H1 (cell line): ENCODE data around the gene COQ8B. TPM values are rescaled to one million over a fixed set of nuclear protein-coding genes. Genes with fewer than 3 reads are reported as not detected.

Experiments
- CTCF ChIA-PET: fragments of 300-600 bp; sonication (Branson Sonifier 250); formaldehyde crosslinking; loops from one replicate; lab custom pipeline; 2021; ENCODE audit not compliant: partially characterized antibody; lab: Charles Lee
- POLR2A ChIA-PET: fragments of 300-600 bp; sonication (Branson Sonifier 250); formaldehyde crosslinking; loops from one replicate; lab custom pipeline; 2021; ENCODE audit warnings: inconsistent platforms; ENCODE audit not compliant: partially characterized antibody; lab: Charles Lee
- DNase-seq, 2 experiments: peaks; one replicate each; pipeline versions ENCODE4 v3.0.0 to v3.0.0-alpha.2; 2010 to 2022; ENCODE audit warnings: low spot score in 2 of 2, low read depth in 1 of 2, mixed read lengths in 1 of 2
- FAIRE-seq: peaks from 2 replicates; lab custom pipeline; 2011; peaks lifted over from hg19 to GRCh38; lab: Jason Lieb, UNC
- H2AFZ ChIP-seq: 2 replicates; pipeline ENCODE4 v1.8.1; 2012; ENCODE audit warnings: low read length, inconsistent platforms
- H2AK5ac ChIP-seq: 2 replicates; pipeline ENCODE4 v1.6.1; 2013; ENCODE audit warnings: low read depth, low read length
- H2BK120ac ChIP-seq: replicated peaks from 2 replicates; pipeline ENCODE3; 2013; ENCODE audit warnings: low read depth, low read length, inconsistent platforms
- H2BK12ac ChIP-seq: 2 replicates; pipeline ENCODE4 v1.6.1; 2013; ENCODE audit warnings: low read depth, low read length
- H2BK15ac ChIP-seq: 2 replicates; pipeline ENCODE4 v1.6.1; 2013; ENCODE audit warnings: low read length
- H2BK20ac ChIP-seq: 2 replicates; pipeline ENCODE4 v1.6.1; 2013; ENCODE audit warnings: low read length
- H2BK5ac ChIP-seq: 2 replicates; pipeline ENCODE4 v1.6.1; 2013; ENCODE audit warnings: low read depth, low read length
- H3K14ac ChIP-seq: 2 replicates; pipeline ENCODE4 v1.6.1; 2013; ENCODE audit warnings: inconsistent platforms; ENCODE audit not compliant: insufficient read length
- H3K18ac ChIP-seq: 2 replicates; pipeline ENCODE4 v1.6.1; 2013; ENCODE audit warnings: low read length; ENCODE audit errors: extremely low read depth
- H3K23ac ChIP-seq: 2 replicates; pipeline ENCODE4 v1.6.1; 2013; ENCODE audit warnings: inconsistent platforms; ENCODE audit not compliant: insufficient read length
- H3K23me2 ChIP-seq: 2 replicates; pipeline ENCODE4 v1.6.1; 2013; ENCODE audit warnings: low read depth, low read length
- H3K27ac ChIP-seq: 2 replicates; pipeline ENCODE4 v1.6.1; 2011; ENCODE audit warnings: low read depth, low read length, inconsistent platforms
- H3K27me3 ChIP-seq, 4 experiments: replicated peaks in 1 of 4; 1 replicate in 1 of 4; 2 replicates in 3 of 4; pipeline versions ENCODE4 v1.6.1 to v1.8.1; 2011 to 2013; ENCODE audit warnings: low read length in 3 of 4, mild to moderate bottlenecking in 3 of 4, inconsistent platforms in 2 of 4, mixed read lengths in 2 of 4, moderate library complexity in 1 of 4; ENCODE audit not compliant: control insufficient read depth in 3 of 4, insufficient read depth in 3 of 4; ENCODE audit errors: extremely low read depth in 1 of 4
- H3K36me3 ChIP-seq, 4 experiments: 2 replicates each; pipeline versions ENCODE4 v1.6.1 to v1.8.1; 2011 to 2013; ENCODE audit warnings: mild to moderate bottlenecking in 4 of 4, low read length in 3 of 4, moderate library complexity in 2 of 4, control low read depth in 1 of 4, inconsistent platforms in 1 of 4; ENCODE audit not compliant: insufficient read depth in 4 of 4, control insufficient read depth in 2 of 4
- H3K4ac ChIP-seq: replicated peaks from 2 replicates; pipeline ENCODE3; 2013; ENCODE audit warnings: low read length, low read depth, mixed read lengths, inconsistent platforms; ENCODE audit not compliant: insufficient read length
- H3K4me1 ChIP-seq, 4 experiments: replicated peaks in 1 of 4; 1 replicate in 1 of 4; 2 replicates in 3 of 4; pipeline versions ENCODE4 v1.6.1 to v1.8.1; 2011 to 2013; ENCODE audit warnings: low read length in 3 of 4, inconsistent platforms in 2 of 4, mixed read lengths in 1 of 4; ENCODE audit not compliant: insufficient read depth in 4 of 4, control insufficient read depth in 3 of 4
- H3K4me2 ChIP-seq, 2 experiments: 2 replicates each; pipeline versions ENCODE4 v1.6.1 to v1.8.1; 2011 to 2013; ENCODE audit warnings: low read depth in 2 of 2, low read length in 2 of 2, control low read depth in 1 of 2, inconsistent platforms in 1 of 2, mild to moderate bottlenecking in 1 of 2; ENCODE audit not compliant: insufficient read depth in 1 of 2
- H3K4me3 ChIP-seq, 4 experiments: fragments of 200-600, 300-600 bp in 1 of 4; sonication (generic), shearing (Covaris generic), sonication (Bioruptor Twin) in 1 of 4; 2 replicates each; pipeline versions ENCODE4 v1.5.1 to v1.8.1; 2011 to 2016; ENCODE audit warnings: low read length in 4 of 4, low read depth in 3 of 4, control low read depth in 2 of 4, inconsistent platforms in 2 of 4, mild to moderate bottlenecking in 2 of 4, mixed read lengths in 1 of 4, moderate library complexity in 1 of 4; ENCODE audit not compliant: insufficient read depth in 2 of 4; ENCODE audit errors: extremely low read depth in 1 of 4
- H3K56ac ChIP-seq: replicated peaks from 2 replicates; pipeline ENCODE3; 2013; ENCODE audit warnings: low read depth, mild to moderate bottlenecking, mixed read lengths, low read length, inconsistent platforms; ENCODE audit not compliant: insufficient read length
- H3K79me1 ChIP-seq: 2 replicates; pipeline ENCODE4 v1.6.1; 2013; ENCODE audit warnings: low read depth, low read length, control low read depth
- H3K79me2 ChIP-seq, 2 experiments: 2 replicates each; pipeline versions ENCODE4 v1.6.1 to v1.8.1; 2012 to 2013; ENCODE audit warnings: low read length in 2 of 2, mild to moderate bottlenecking in 2 of 2, inconsistent platforms in 1 of 2; ENCODE audit not compliant: insufficient read depth in 2 of 2, control insufficient read depth in 1 of 2
- H3K9ac ChIP-seq, 4 experiments: replicated peaks in 1 of 4; 1 replicate in 1 of 4; 2 replicates in 3 of 4; pipeline versions ENCODE4 v1.6.1 to v1.8.1; 2011 to 2013; ENCODE audit warnings: low read depth in 3 of 4, low read length in 3 of 4, control low read depth in 2 of 4, mild to moderate bottlenecking in 2 of 4, moderate library complexity in 2 of 4, inconsistent platforms in 1 of 4; ENCODE audit errors: extremely low read depth in 1 of 4
- H3K9me3 ChIP-seq, 2 experiments: 2 replicates each; pipeline versions ENCODE4 v1.6.1 to v1.8.1; 2012 to 2013; ENCODE audit warnings: mild to moderate bottlenecking in 2 of 2, moderate library complexity in 2 of 2, control low read depth in 1 of 2, inconsistent platforms in 1 of 2, low read depth in 1 of 2, low read length in 1 of 2, mixed read lengths in 1 of 2; ENCODE audit not compliant: insufficient read depth in 2 of 2
- H4K20me1 ChIP-seq, 2 experiments: replicated peaks in 1 of 2; 2 replicates each; pipeline versions ENCODE3 to v1.8.1; 2011 to 2013; ENCODE audit warnings: inconsistent platforms in 2 of 2, low read length in 2 of 2, mild to moderate bottlenecking in 1 of 2; ENCODE audit not compliant: insufficient read depth in 2 of 2, control insufficient read depth in 1 of 2
- H4K5ac ChIP-seq: 2 replicates; pipeline ENCODE4 v1.6.1; 2013; ENCODE audit warnings: low read length, low read depth, mixed read lengths, inconsistent platforms; ENCODE audit not compliant: insufficient read length
- H4K8ac ChIP-seq: 2 replicates; pipeline ENCODE4 v1.8.0; 2013; ENCODE audit warnings: mild to moderate bottlenecking, moderate library complexity, low read length, inconsistent platforms; ENCODE audit not compliant: insufficient read depth; ENCODE audit errors: extremely low read depth
- H4K91ac ChIP-seq: replicated peaks from 2 replicates; pipeline ENCODE3; 2013; ENCODE audit warnings: low read length, mixed read lengths, inconsistent platforms; ENCODE audit not compliant: insufficient read length
- BACH1 ChIP-seq: IDR thresholded peaks from 2 replicates; pipeline ENCODE4 v1.6.1; 2012; ENCODE audit warnings: low read length, improper control_type of control experiment
- CEBPB ChIP-seq: IDR thresholded peaks from 2 replicates; pipeline ENCODE4 v1.6.1; 2012; ENCODE audit warnings: low read depth, low read length
- EP300 ChIP-seq, 2 experiments: IDR thresholded peaks; 1 replicate in 1 of 2; 2 replicates in 1 of 2; pipeline ENCODE4 v1.6.1; 2011 to 2012; ENCODE audit warnings: low read depth in 2 of 2, low read length in 2 of 2, mild to moderate bottlenecking in 2 of 2, borderline replicate concordance in 1 of 2, inconsistent platforms in 1 of 2, moderate library complexity in 1 of 2
- KDM5A ChIP-seq: fragments of 200-600 bp; IDR thresholded peaks from 2 replicates; pipeline ENCODE4 v1.7.1; 2012; ENCODE audit warnings: mild to moderate bottlenecking, low read length, inconsistent platforms, mixed read lengths
- POU5F1 ChIP-seq: IDR thresholded peaks from 2 replicates; pipeline ENCODE4 v1.6.1; 2011; ENCODE audit warnings: low read depth, mild to moderate bottlenecking, low read length, moderate library complexity
- SRF ChIP-seq: IDR thresholded peaks from 2 replicates; pipeline ENCODE4 v1.6.1; 2011; ENCODE audit warnings: mild to moderate bottlenecking, low read depth, low read length, moderate library complexity
- TBP ChIP-seq: IDR thresholded peaks from 2 replicates; pipeline ENCODE4 v1.6.1; 2011; ENCODE audit warnings: low read depth, low read length, improper control_type of control experiment
- WGBS, 2 experiments: shearing (Covaris generic) in 1 of 2; methylation state at CpG; one replicate each; pipeline versions ENCODE4 v1.1.6 to v1.1.7; 2013 to 2015; ENCODE audit warnings: low lambda C conversion rate in 2 of 2, mixed read lengths in 2 of 2, inconsistent platforms in 1 of 2, low coverage in 1 of 2, missing lambda C conversion rate in 1 of 2; ENCODE audit not compliant: insufficient replicate concordance in 2 of 2, insufficient coverage in 1 of 2, insufficient read length in 1 of 2; ENCODE audit errors: extremely low coverage in 1 of 2, missing lambda C conversion rate in 1 of 2; 5-methylcytosine and 5-hydroxymethylcytosine counted together
- polyA plus RNA-seq, 7 experiments: library from polyadenylated mRNA; depleted of rRNA in 3 of 7; stranded (reverse) in 5 of 7; unstranded in 2 of 7; fragments of >200 nt in 5 of 7; fragments of 200-250 nt in 2 of 7; gene quantifications; 1 replicate in 5 of 7; 2 replicates in 1 of 7; 4 replicates in 1 of 7; pipeline versions ENCODE4 v1.2.1 to v1.2.3, GENCODE V29; 2011 to 2013; ENCODE audit warnings: missing spikeins in 2 of 7, mixed read lengths in 2 of 7
- total RNA-seq: library from RNA; stranded (reverse); fragmentation: NEBNext Ultra II Directional; extraction: Animal tissue kit (Norgen Biotek cat#: 25700); gene quantifications from 2 replicates; pipeline ENCODE4 v1.2.1, GENCODE V29; 2021

The COQ8B gene
- total and polyA plus RNA-seq, 2 of the 8 experiments (the other 6 are each of a cell fraction or from before 2014, with no cell fraction given) = 41.7 to 46.1 TPM

- Histone ChIP-seq H4K20me1 (peaks cover 0 to 8% of the 10 kb centered on the region in 2 experiments), H4K5ac (no peak overlapping the region), H2BK15ac (no peak overlapping the region), H2BK20ac (no peak overlapping the region), H3K14ac (no peak overlapping the region), H4K91ac (no peak overlapping the region), H3K36me3 (peaks cover 0 to 24% (median 12%) of the 10 kb centered on the region in 4 experiments; a peak in 5 of 8 replicates), H3K23me2 (no peaks in the 10 kb centered on the region), H3K56ac (no peak overlapping the region), H3K23ac (no peak overlapping the region), H3K9me3 (no peaks in the 10 kb centered on the region), H3K79me1 (no peaks in the 10 kb centered on the region), H2BK12ac (no peak overlapping the region), H3K27ac (no peak overlapping the region), H3K27me3 (no peaks in the 10 kb centered on the region), H3K4me2 (no peak overlapping the region), H3K4me1 (no peaks in the 10 kb centered on the region; a peak in 2 of 7 replicates), H3K18ac (no peak overlapping the region), H3K9ac (no peak overlapping the region), H3K4ac (no peak overlapping the region), H2AFZ (no peak overlapping the region), H3K79me2 (no peaks in the 10 kb centered on the region), H2BK120ac (no peak overlapping the region), H3K4me3 (no peak overlapping the region), H4K8ac (no peak overlapping the region; the same call in 1 of the 2 replicates), H2BK5ac (no peak overlapping the region), H2AK5ac (no peak overlapping the region)
- WGBS, 2 experiments = 91% methylated on average over 22 of the region's 22 CpGs; no CpG with 5 or more reads in 1 of the 2 experiments
- ChIA-PET CTCF (interaction anchor here (2.5 kb wide), 1 partner anchor 11 kb away, joined by 5 read pairs; the partner anchor contains the start of genes ACTMAP and SNRPA), POLR2A (interaction anchor here (0.6 to 12.4 kb wide), 7 partner anchors 9 to 430 kb away, joined by 3 to 120 read pairs (median 5); partner anchors contain the start of genes ACTMAP, COQ8B, ITPKC and RAB4B)
- no peak for FAIRE-seq
- DNase-seq = no peak
- TF ChIP-seq EP300 (IDR thresholded peaks at IDR 0.05; ENCODE audit: borderline replicate concordance in 1 of 2, low read depth in 2 of 2, low read length in 2 of 2) (no peak), CEBPB (no peak), SRF (no peak), KDM5A (no peak), POU5F1 (no peak), TBP (no peak), BACH1 (no peak)
Measured at GRCh38 chr19:40739030-40739839, 22.5 kb upstream of the COQ8B start.
